Liver (tissue), 3 donors: ENCODE results near the gene PGLYRP2.

Source experiments
- FOXA1 ChIP-seq: IDR thresholded peaks from 2 replicates; pipeline ENCODE4 v1.6.1; 2016; ENCODE audit warnings: antibody characterized with exemption
- JUND ChIP-seq, 2 donors: IDR thresholded peaks; 2 replicates each; pipeline ENCODE4 v1.6.1; 2016; ENCODE audit warnings: antibody characterized with exemption in 2 of 2
- RAD21 ChIP-seq, 2 donors: IDR thresholded peaks; 2 replicates each; pipeline ENCODE4 v1.6.1; 2016; ENCODE audit warnings: antibody characterized with exemption in 2 of 2, mild to moderate bottlenecking in 2 of 2
- SP1 ChIP-seq: IDR thresholded peaks from 2 replicates; pipeline ENCODE4 v1.6.1; 2018; ENCODE audit warnings: antibody characterized with exemption, mild to moderate bottlenecking
- TAF1 ChIP-seq: conservative IDR thresholded peaks from 2 replicates; pipeline ENCODE4 v1.6.1; 2016; ENCODE audit warnings: antibody characterized with exemption, mild to moderate bottlenecking
- TF ChIP-seq, protein P1 (sequence below): fragments of 150-350 bp; IDR thresholded peaks from 2 replicates; pipeline ENCODE4 v1.5.1; 2017; ENCODE audit warnings: improper control_type of control experiment, low read depth, low read length; ENCODE audit not compliant: missing input control
- TF ChIP-seq, protein P2 (sequence below): IDR thresholded peaks from 2 replicates; pipeline ENCODE4 v1.6.1; 2016; ENCODE audit warnings: antibody characterized with exemption
- TF ChIP-seq, protein P3 (sequence below): IDR thresholded peaks from 2 replicates; pipeline ENCODE4 v1.6.1; 2016; ENCODE audit warnings: antibody characterized with exemption, mild to moderate bottlenecking
- TF ChIP-seq, protein P4 (sequence below): IDR thresholded peaks from 2 replicates; pipeline ENCODE4 v1.6.1; 2016; ENCODE audit warnings: antibody characterized with exemption
- TF ChIP-seq, protein P5 (sequence below): IDR thresholded peaks from 2 replicates; pipeline ENCODE4 v1.6.1; 2016; ENCODE audit warnings: antibody characterized with exemption
- donor health status: healthy.
- donor health status: healthy.

DNA sequence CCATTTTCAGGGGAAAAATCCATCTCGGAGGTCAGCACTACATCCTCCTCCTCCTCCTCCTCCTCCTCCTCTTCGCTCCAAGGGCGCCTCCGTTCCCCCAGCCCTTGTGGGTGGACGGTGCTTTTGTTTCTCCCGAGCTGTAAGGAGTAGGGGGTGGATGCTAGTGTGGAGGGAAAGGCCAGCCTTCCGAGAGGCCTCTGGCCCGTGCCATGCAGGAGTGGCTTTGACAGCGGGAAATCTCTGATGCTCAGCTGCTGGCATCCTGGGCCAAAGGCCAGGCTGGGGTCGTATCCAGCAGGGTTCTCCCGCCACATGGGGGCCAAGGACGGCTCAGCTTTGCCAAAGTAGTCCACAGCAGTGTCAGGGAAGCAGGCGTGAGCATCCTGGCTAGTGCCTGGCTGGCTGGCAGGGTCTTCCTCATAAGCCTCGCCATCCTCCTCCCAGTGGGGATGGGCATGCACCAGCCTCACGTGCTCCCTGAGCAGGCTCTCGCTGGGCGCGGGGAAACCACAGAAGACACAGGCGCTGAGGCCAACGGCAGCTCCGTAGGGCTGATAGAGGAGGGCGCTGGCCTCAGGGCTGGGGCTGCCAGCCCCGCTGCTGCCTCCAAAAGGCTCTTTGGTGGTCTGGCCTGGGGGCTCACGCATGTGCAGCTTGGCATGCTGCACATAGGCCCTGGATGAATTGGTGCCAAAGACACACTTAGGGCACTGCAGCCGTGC is 40.1 kb downstream of the PGLYRP2 start:
- TF ChIP-seq, protein P1, sequence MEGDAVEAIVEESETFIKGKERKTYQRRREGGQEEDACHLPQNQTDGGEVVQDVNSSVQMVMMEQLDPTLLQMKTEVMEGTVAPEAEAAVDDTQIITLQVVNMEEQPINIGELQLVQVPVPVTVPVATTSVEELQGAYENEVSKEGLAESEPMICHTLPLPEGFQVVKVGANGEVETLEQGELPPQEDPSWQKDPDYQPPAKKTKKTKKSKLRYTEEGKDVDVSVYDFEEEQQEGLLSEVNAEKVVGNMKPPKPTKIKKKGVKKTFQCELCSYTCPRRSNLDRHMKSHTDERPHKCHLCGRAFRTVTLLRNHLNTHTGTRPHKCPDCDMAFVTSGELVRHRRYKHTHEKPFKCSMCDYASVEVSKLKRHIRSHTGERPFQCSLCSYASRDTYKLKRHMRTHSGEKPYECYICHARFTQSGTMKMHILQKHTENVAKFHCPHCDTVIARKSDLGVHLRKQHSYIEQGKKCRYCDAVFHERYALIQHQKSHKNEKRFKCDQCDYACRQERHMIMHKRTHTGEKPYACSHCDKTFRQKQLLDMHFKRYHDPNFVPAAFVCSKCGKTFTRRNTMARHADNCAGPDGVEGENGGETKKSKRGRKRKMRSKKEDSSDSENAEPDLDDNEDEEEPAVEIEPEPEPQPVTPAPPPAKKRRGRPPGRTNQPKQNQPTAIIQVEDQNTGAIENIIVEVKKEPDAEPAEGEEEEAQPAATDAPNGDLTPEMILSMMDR = no peak
- TF ChIP-seq FOXA1 (no peak), JUND (IDR thresholded peaks at IDR 0.05) (no peak), SP1 (no peak), TAF1 (no peak), RAD21 (IDR thresholded peaks at IDR 0.05) (no peak)
- TF ChIP-seq, protein P2, sequence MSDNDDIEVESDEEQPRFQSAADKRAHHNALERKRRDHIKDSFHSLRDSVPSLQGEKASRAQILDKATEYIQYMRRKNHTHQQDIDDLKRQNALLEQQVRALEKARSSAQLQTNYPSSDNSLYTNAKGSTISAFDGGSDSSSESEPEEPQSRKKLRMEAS = no peak
- TF ChIP-seq, protein P3, sequence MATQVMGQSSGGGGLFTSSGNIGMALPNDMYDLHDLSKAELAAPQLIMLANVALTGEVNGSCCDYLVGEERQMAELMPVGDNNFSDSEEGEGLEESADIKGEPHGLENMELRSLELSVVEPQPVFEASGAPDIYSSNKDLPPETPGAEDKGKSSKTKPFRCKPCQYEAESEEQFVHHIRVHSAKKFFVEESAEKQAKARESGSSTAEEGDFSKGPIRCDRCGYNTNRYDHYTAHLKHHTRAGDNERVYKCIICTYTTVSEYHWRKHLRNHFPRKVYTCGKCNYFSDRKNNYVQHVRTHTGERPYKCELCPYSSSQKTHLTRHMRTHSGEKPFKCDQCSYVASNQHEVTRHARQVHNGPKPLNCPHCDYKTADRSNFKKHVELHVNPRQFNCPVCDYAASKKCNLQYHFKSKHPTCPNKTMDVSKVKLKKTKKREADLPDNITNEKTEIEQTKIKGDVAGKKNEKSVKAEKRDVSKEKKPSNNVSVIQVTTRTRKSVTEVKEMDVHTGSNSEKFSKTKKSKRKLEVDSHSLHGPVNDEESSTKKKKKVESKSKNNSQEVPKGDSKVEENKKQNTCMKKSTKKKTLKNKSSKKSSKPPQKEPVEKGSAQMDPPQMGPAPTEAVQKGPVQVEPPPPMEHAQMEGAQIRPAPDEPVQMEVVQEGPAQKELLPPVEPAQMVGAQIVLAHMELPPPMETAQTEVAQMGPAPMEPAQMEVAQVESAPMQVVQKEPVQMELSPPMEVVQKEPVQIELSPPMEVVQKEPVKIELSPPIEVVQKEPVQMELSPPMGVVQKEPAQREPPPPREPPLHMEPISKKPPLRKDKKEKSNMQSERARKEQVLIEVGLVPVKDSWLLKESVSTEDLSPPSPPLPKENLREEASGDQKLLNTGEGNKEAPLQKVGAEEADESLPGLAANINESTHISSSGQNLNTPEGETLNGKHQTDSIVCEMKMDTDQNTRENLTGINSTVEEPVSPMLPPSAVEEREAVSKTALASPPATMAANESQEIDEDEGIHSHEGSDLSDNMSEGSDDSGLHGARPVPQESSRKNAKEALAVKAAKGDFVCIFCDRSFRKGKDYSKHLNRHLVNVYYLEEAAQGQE = no peak
- TF ChIP-seq, protein P4, sequence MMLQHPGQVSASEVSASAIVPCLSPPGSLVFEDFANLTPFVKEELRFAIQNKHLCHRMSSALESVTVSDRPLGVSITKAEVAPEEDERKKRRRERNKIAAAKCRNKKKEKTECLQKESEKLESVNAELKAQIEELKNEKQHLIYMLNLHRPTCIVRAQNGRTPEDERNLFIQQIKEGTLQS = no peak
- TF ChIP-seq, protein P5, sequence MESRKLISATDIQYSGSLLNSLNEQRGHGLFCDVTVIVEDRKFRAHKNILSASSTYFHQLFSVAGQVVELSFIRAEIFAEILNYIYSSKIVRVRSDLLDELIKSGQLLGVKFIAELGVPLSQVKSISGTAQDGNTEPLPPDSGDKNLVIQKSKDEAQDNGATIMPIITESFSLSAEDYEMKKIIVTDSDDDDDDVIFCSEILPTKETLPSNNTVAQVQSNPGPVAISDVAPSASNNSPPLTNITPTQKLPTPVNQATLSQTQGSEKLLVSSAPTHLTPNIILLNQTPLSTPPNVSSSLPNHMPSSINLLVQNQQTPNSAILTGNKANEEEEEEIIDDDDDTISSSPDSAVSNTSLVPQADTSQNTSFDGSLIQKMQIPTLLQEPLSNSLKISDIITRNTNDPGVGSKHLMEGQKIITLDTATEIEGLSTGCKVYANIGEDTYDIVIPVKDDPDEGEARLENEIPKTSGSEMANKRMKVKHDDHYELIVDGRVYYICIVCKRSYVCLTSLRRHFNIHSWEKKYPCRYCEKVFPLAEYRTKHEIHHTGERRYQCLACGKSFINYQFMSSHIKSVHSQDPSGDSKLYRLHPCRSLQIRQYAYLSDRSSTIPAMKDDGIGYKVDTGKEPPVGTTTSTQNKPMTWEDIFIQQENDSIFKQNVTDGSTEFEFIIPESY = no peak
